Measurements from ENCODE around the gene TRMT2A. TPM values are rescaled to one million over a fixed set of nuclear protein-coding genes. Genes with fewer than 3 reads are reported as not detected.

TRMT2A gene
- total RNA-seq, 1 donor from 2014 or later: 78.5 TPM

GRCh38 chr22:20117633-20118299 is 740 bp upstream of the TRMT2A start:
- H3K4me1 Mint-ChIP-seq (ENCODE audit: low read depth): peaks cover 12% of the 10 kb centered on the region
- DNase-seq (ENCODE audit: low spot score, unreplicated experiment): no peak
- H3K27ac Mint-ChIP-seq: peak overlapping the region; percentile 92
- TF ChIP-seq CTCF (IDR thresholded peaks at IDR 0.05; ENCODE audit: unreplicated experiment): no peak
- H3K4me3 Mint-ChIP-seq (ENCODE audit: low read depth): peak overlapping the region; percentile 87
- H3K9me3 Mint-ChIP-seq (ENCODE audit: low read depth): no peaks in the 10 kb centered on the region
- no peaks in the 10 kb centered on the region for H3K27me3 Mint-ChIP-seq
- peaks cover 6% of the 10 kb centered on the region for H3K36me3 Mint-ChIP-seq (ENCODE audit: insufficient read depth)

GRCh38 chr22:20116376-20116950 is 563 bp downstream of the TRMT2A start:
- Mint-ChIP-seq H3K4me1 (ENCODE audit: low read depth) (peaks cover 12% of the 10 kb centered on the region), H3K36me3 (ENCODE audit: insufficient read depth) (peaks cover 4% of the 10 kb centered on the region), H3K9me3 (ENCODE audit: low read depth) (no peaks in the 10 kb centered on the region), H3K27ac (peak overlapping the region; percentile 87), H3K27me3 (no peaks in the 10 kb centered on the region), H3K4me3 (ENCODE audit: low read depth) (peak overlapping the region; percentile 85)
- no peak for TF ChIP-seq CTCF (IDR thresholded peaks at IDR 0.05; ENCODE audit: unreplicated experiment)
- no peak for DNase-seq (ENCODE audit: low spot score, unreplicated experiment)

- no peak for DNase-seq (ENCODE audit: low spot score, unreplicated experiment)
- H3K9me3 Mint-ChIP-seq (ENCODE audit: low read depth): no peaks in the 10 kb centered on the region
- H3K4me1 Mint-ChIP-seq (ENCODE audit: low read depth): peaks cover 12% of the 10 kb centered on the region
- peak within 1 kb of the TSS; percentile 87 for H3K27ac Mint-ChIP-seq
- no peak for TF ChIP-seq CTCF (IDR thresholded peaks at IDR 0.05; ENCODE audit: unreplicated experiment)
- H3K36me3 Mint-ChIP-seq (ENCODE audit: insufficient read depth): peaks cover 4% of the 10 kb centered on the region
- H3K27me3 Mint-ChIP-seq: no peaks in the 10 kb centered on the region
- H3K4me3 Mint-ChIP-seq (ENCODE audit: low read depth): peak within 1 kb of the TSS; percentile 85
Measured at GRCh38 chr22:20115691-20116375, 1.2 kb downstream of the TRMT2A start, which contains the start of gene RANBP1. RANBP1 (plus strand) TSS chr22:20116104; CDS start chr22:20116185, 81 bp downstream.

- no peaks in the 10 kb centered on the region for H3K27me3 Mint-ChIP-seq
- H3K27ac Mint-ChIP-seq: peak overlapping the region; percentile 84
- no peaks in the 10 kb centered on the region for H3K9me3 Mint-ChIP-seq (ENCODE audit: low read depth)
- H3K4me3 Mint-ChIP-seq (ENCODE audit: low read depth): peak overlapping the region; percentile 27
- no peak for TF ChIP-seq CTCF (IDR thresholded peaks at IDR 0.05; ENCODE audit: unreplicated experiment)
- H3K4me1 Mint-ChIP-seq (ENCODE audit: low read depth): peaks cover 12% of the 10 kb centered on the region
- no peak for DNase-seq (ENCODE audit: low spot score, unreplicated experiment)
- peaks cover 4% of the 10 kb centered on the region for H3K36me3 Mint-ChIP-seq (ENCODE audit: insufficient read depth)
Measured at GRCh38 chr22:20114506-20115475, 2.2 kb downstream of the TRMT2A start.
